Natural killer cell treated with Interleukin-12 subunit alpha and Interleukin-12 subunit beta and Interleukin-15 and Interleukin-18, amount 100 ng/mL, for 72 hours (primary cell): ENCODE measurements around the gene PRR33. TPM values are rescaled to one million over a fixed set of nuclear protein-coding genes. Genes with fewer than 3 reads are reported as not detected.
"Not testable (repeated sequence)": the region's sequence is repeated elsewhere in the genome, so short reads cannot be mapped to it uniquely, and the experiment has no call there.

Source experiments
- ATAC-seq, 2 donors: fragments of 150-1000 bp; cut with Tn5 transposase in 1 of 2; sonication (Bioruptor Pico), chemical (Tn5 transposase) in 1 of 2; 2 replicates each; pipeline ENCODE4 v1.10.0; 2021
- DNase-seq: peaks from one replicate; pipeline ENCODE4 v3.0.0; 2022; ENCODE audit warnings: low spot score
- H3K27ac Mint-ChIP-seq, 2 donors: 1 replicate in 1 of 2; 2 replicates in 1 of 2; pipeline ENCODE4 v1.8.0; 2022; ENCODE audit warnings: mixed read lengths in 2 of 2, mild to moderate bottlenecking in 1 of 2, moderate library complexity in 1 of 2
- H3K27me3 Mint-ChIP-seq, 2 donors: 1 replicate in 1 of 2; 2 replicates in 1 of 2; pipeline ENCODE4 v1.8.0; 2022; ENCODE audit warnings: mixed read lengths in 2 of 2
- H3K36me3 Mint-ChIP-seq: one replicate; pipeline ENCODE4 v1.8.0; 2022; ENCODE audit warnings: mixed read lengths
- H3K4me1 Mint-ChIP-seq, 2 donors: 1 replicate in 1 of 2; 2 replicates in 1 of 2; pipeline ENCODE4 v1.8.0; 2022; ENCODE audit warnings: low read depth in 2 of 2, mixed read lengths in 2 of 2, mild to moderate bottlenecking in 1 of 2
- H3K4me3 Mint-ChIP-seq: one replicate; pipeline ENCODE4 v1.8.0; 2022; ENCODE audit warnings: mixed read lengths
- H3K9me3 Mint-ChIP-seq: 2 replicates; pipeline ENCODE4 v1.8.0; 2022; ENCODE audit warnings: mixed read lengths
- total RNA-seq, 2 donors: library from RNA; stranded (reverse); gene quantifications; one replicate each; pipeline ENCODE4 v1.2.3, GENCODE V29; 2022

Gene PRR33
- total RNA-seq, 2 donors from 2014 or later: not detected

DNA sequence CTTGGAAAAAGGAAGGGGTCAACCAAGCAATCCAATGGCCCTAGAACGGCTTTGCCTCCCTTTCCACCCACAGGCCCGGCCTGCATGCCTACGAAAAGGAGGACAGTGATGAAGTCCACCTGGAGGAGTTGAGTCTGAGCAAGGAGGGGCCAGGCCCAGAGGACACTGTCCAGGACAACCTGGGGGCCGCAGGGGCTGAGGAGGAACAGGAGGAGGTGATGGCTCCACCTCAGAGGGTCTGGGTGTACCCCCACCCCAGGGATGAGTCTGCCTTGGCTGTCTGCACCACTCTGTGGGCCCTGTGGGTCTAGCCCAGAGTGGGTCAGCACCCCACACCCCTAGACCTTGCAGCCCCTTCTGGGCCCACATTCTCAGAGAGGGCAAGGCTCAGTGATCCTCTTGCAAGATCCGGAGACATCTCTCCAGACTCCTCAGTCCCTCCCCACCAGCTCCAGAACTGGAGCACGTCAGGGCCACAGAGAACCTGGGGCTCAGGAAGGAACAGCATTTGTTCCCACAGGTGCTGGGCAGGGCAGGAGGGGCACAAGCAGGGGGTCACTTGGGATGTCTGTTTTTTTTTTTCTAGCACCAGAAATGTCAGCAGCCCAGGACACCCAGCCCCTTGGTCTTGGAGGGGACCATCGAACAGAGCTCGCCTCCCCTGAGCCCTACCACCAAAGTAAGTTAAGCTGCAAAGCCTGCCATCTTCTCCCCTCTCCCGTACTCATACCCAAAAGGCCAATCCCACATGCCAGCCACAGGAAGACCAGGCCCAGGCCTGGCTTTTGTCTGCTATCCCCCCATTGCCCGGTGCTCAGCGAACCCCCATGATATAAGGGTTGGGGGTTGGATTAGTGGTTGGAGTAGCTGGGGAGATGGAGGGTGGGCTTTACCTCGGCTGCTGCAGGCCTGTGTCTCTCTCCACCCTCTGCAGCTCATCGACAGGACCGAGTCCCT is 8.1 kb downstream of the PRR33 start:
- no peaks in the 10 kb centered on the region for H3K9me3 Mint-ChIP-seq
- peaks cover 5 to 7% of the 10 kb centered on the region in 2 donors for H3K4me1 Mint-ChIP-seq
- DNase-seq (no peak), ATAC-seq (no peak)
- H3K27ac Mint-ChIP-seq: no peak overlapping the region
- no peak overlapping the region for H3K4me3 Mint-ChIP-seq
- H3K36me3 Mint-ChIP-seq: no peaks in the 10 kb centered on the region
- no peaks in the 10 kb centered on the region for H3K27me3 Mint-ChIP-seq

DNA sequence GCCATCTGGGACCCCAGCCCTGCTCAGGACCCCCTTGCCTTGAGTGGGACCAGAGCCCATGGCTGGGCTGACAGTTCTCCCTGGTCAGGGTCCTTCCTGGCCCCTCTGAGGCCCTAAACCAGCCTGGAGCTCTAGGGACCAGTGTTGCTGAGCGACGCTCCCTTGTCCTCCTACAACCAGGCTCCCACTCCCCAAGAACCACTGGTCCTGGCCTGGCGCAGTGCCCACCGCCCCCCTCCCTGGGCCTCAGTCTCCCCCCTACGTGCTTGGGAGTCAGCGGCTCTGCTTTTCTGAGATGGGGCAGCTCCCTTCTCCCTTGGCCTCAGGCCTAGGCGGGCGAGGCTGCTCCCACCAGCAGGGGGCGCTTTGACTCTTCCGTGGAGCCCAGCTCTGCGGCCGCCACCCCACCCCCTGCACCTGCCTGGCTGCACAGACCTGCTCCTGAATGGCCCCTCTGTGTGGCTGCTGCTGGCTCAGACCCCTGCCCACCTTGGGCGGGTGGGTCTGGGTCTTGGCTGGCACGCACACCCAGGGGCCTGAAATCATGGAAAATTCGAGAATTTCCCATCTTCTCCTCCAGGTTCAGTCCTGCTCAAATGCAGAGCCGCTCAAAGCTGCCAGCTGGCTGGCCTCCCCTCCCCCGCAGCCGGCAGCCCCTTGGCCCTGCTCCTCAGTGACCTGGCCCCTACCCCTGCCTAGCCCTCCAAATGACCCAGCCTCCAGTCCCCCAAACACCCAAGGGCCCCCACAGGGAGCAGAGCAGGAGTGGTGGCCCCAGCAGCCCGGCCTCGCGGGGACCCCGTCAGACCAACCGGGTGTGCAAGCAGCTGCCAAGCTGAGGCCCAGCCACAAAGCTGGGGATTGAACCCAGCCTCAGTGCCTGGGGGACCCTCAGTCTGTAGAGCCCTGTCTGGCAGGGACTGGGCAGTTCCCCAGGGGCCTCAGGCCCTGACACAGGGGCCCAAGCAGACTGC is 9.1 kb downstream of the PRR33 start:
- ATAC-seq: peak; percentile 84 to 85
- no peak overlapping the region for H3K27ac Mint-ChIP-seq
- peak; percentile 79 for DNase-seq
- no peaks in the 10 kb centered on the region for H3K36me3 Mint-ChIP-seq
- H3K4me3 Mint-ChIP-seq: no peak overlapping the region
- H3K27me3 Mint-ChIP-seq: no peaks in the 10 kb centered on the region
- no peaks in the 10 kb centered on the region for H3K9me3 Mint-ChIP-seq
- peaks cover 0 to 6% of the 10 kb centered on the region in 2 donors for H3K4me1 Mint-ChIP-seq

DNA sequence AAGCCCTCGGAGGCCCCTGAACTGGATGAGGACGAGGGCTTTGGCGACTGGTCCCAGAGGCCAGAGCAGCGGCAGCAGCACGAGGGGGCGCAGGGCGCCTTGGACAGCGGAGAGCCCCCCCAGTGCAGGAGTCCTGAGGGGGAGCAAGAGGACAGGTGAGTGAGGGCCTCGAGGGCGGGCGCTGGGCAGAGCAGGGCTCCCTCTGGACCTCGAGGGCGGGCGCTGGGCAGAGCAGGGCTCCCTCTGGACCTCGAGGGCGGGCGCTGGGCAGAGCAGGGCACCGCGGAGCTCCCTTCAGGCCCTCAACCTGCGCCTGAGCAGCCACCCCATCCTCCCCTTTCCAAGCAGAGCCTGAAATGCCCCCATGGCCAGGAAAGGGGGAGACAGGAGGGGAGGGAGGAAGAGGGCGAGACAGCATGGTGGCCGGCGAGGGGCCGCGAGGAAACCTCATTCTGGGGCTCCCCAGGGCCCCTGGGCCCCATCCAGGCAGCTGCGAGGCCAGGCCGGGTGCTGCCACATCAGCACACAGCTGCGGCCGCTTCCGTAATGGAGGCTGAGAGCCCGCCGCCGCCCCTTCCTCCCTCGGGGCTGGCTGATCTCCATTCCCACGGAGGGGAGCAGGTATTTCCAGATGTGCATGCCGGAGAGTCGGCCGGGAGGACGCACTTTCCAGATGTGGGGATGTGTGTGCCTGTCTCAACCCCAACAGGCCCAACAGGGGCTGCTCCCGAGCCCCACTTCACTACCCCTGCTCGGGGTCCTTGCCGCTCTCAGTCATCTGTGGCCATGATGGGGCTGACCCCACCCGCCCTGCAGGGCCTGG is 10.0 kb downstream of the PRR33 start:
- Mint-ChIP-seq H3K27ac (no peak overlapping the region), H3K4me1 (peaks cover 0 to 8% of the 10 kb centered on the region in 2 donors), H3K4me3 (no peak overlapping the region), H3K9me3 (no peaks in the 10 kb centered on the region), H3K27me3 (no peaks in the 10 kb centered on the region), H3K36me3 (no peaks in the 10 kb centered on the region)
- peak; percentile 53 for DNase-seq
- ATAC-seq: peak; percentile 15 to 30

DNA sequence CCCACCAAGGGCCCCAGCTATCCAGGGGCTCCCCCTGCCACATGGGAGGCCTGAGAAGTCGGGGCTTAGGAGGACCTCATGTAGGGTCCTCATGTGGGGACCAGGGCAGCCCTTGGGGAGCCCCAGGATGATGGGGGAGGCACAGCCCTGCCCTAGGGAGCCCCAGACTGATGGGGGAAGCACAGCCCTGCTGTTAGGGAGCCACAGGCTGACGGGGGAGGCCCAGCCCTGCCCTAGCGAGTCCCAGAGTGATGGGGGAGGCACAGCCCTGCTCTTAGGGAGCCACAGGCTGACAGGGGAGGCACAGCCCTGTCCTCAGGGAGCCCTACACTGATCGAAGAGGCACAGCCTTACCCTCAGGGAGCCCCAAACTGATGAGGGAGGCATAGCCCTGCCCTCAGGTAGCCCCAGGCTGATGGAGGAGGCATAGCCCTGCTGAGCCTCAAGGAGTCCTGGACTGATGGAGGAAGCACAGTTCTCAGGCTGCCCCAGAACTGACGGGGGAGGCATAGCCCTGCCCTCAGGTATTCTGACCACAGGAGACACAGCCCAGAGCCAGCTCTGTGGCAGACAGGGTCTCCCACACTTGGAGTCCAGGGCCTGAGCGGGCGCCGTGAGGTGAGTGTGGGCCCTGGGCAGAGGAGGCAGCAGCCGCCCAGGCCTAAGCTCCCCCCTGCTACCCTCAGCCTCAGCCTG is 10.8 kb downstream of the PRR33 start:
- H3K9me3 Mint-ChIP-seq: no peaks in the 10 kb centered on the region
- peak; percentile 53 for DNase-seq
- H3K36me3 Mint-ChIP-seq: no peaks in the 10 kb centered on the region
- no peak for ATAC-seq
- H3K4me1 Mint-ChIP-seq: peaks cover 0 to 11% of the 10 kb centered on the region in 2 donors
- H3K27ac Mint-ChIP-seq: no peak overlapping the region
- H3K27me3 Mint-ChIP-seq: no peaks in the 10 kb centered on the region
- no peak overlapping the region for H3K4me3 Mint-ChIP-seq

DNA sequence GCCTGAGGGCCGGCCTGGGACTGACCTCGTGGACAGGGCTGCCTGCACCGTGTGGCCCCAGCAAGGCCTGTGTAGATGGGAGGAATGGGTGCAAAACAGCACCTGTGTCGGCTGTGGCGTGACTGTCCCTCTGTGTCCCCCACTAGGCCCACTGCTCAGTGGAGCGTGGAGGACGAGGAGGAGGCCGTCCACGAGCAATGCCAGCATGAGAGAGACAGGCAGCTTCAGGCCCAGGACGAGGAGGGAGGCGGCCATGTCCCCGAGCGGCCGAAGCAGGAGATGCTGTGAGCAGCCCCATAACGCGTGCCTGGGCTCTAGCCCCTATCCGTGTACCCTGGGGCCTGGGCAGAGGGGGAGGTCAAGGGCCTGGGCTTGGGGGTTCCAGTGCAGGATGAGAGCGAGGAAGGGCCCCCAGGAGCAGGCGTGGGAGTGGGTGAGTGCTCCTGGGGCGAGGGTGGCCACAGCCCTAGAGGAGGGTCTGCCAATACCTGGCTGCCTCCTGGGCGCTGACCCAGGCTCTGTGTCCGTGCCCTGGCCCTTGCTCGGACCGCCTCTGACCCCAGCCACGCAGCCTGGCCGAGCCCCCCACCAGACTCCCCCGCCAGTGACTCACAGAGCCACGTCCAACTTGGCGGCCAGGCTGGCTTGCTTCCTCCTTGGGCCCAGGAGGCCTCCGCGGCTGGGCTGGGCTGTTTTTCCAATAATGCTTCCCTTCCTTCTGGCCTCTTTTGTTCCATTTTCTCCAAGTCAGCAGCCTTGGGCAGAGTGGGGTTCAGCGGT is 11.6 kb downstream of the PRR33 start:
- Mint-ChIP-seq H3K27ac (no peak overlapping the region), H3K4me3 (no peak overlapping the region), H3K27me3 (no peaks in the 10 kb centered on the region), H3K4me1 (peaks cover 0 to 14% of the 10 kb centered on the region in 2 donors), H3K9me3 (no peaks in the 10 kb centered on the region), H3K36me3 (no peaks in the 10 kb centered on the region)
- no peak for ATAC-seq
- peak; percentile 56 for DNase-seq

DNA sequence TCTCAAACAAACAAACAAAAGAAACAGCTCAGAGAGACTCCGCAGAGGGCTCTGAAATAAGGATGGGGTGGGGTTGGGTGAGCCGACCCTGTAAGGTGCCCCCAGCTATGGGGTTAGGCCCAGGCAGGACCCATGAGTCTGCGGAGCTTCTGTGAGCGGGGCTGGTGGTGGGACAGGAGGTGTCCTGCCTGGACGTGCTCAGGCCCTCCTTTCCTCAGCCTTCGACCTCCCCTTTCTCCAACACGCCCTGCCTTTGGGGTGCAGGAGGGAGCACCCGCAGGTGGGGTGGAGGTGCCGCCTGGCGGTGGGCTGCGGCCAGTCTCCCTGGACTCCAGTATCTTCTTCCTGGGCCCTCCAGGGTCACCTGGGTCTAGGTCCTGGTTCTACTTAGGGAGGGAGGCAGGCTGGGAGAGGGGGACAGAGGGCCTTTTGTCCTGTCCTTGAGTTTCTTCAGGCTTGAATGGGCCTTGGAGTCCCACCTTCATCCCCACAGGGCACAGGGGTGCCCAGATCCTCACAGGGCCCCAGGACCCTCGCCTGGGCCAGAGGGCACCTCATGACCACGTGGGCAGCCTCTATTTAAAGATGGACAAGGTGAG is 12.3 kb downstream of the PRR33 start:
- Mint-ChIP-seq H3K9me3 (no peaks in the 10 kb centered on the region), H3K4me1 (peaks cover 0 to 14% of the 10 kb centered on the region in 2 donors), H3K36me3 (no peaks in the 10 kb centered on the region), H3K4me3 (no peak overlapping the region), H3K27me3 (no peaks in the 10 kb centered on the region), H3K27ac (no peak overlapping the region)
- peak; percentile 59 for DNase-seq
- ATAC-seq: no peak

DNA sequence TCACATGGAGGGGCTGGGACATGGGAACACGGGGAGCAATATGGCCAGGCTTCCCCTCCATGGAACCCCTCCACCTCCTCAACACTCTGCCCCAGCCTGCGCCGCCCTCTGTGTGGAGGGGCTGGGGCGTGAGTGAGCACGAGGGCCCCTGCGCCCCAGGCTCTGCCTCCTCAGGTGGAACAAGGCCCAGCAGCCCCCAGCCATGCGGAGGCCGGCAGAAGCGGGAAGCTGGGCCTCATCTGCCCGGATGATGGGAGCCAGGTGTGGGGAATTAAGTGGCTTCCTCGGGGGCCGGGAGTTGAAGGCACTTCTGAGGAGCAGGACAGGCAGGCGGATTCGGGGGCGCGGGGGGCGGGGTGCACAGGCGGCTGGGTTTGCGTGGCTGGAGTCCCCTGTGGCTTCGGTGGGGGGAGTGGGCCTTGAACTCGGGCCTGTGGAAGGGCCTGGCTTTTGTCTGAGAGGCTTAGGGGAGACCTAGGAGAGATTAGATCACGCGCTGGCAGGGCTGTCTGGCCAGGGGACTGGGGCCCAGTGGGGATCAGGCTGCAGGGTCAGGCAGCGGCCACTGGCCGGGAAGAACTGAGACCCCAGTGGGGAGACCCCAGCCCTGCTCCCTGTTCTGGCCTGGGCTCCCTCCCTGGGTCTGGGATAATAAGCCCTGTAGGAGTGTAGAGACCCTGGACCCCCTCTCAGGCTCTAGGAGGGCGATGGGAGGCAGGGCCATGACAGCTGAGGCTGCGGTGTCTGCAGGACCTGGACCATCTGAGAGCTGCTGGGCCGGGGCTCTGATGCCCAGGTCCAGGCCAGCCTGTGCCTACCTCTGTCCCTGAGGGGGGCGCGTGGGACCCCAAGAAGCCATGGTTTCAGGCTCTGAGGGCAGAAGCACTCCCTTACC is 13.3 kb downstream of the PRR33 start:
- Mint-ChIP-seq H3K9me3 (no peaks in the 10 kb centered on the region), H3K27ac (no peak overlapping the region), H3K4me3 (no peak overlapping the region), H3K27me3 (no peaks in the 10 kb centered on the region), H3K36me3 (no peaks in the 10 kb centered on the region), H3K4me1 (peaks cover 0 to 17% of the 10 kb centered on the region in 2 donors)
- ATAC-seq (no peak), DNase-seq (peak; percentile 56)

DNA sequence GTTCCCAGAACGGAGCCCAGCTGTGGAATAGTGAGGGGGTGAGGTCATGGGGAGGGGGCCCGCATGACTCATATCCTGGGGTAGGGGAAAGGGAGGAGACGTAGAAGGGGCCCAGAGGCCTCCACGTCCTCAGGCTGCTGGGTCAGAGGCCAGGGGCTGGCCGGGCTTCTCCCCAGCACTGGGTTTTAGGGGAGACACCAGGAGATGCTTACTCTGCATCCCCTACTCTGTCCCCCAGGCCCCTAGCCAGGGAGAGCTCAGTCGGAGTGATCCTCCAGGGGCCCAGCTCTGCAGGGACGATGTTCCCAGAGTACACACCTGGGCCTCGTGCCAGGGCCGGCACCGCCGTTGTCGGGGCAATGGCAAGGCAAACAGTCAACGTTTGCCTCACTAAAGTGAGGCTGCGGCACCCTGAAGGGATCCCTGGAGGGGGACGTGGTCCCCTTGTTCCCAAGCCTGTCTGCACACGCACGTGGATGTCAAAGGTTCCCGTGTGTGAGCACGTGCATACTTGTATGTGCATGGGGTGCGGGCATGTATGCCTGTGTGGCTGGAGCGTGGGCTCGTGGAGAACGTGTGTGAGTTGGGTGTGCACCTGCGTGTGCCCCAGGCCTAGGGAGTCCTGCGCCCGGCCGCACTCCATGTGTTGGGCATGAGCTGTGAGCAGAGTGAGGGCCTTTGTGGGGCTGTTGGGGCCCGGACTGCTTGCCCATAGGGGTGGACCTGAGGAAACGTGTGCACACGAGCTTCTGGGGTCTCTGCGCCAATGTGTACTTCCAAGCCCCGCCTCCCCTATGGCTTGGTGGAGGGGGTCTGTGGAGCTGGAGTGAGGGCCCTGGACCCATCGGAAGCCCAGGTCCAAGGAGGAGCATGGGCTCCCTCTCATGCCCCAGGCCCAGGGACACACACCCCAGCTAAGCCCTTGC is 14.2 kb downstream of the PRR33 start:
- no peak overlapping the region for H3K4me3 Mint-ChIP-seq
- peak; percentile 54 for DNase-seq
- H3K36me3 Mint-ChIP-seq: no peaks in the 10 kb centered on the region
- H3K27ac Mint-ChIP-seq: no peak overlapping the region
- no peaks in the 10 kb centered on the region for H3K9me3 Mint-ChIP-seq
- ATAC-seq: no peak
- H3K27me3 Mint-ChIP-seq: no peaks in the 10 kb centered on the region
- peaks cover 0 to 25% of the 10 kb centered on the region in 2 donors for H3K4me1 Mint-ChIP-seq

DNA sequence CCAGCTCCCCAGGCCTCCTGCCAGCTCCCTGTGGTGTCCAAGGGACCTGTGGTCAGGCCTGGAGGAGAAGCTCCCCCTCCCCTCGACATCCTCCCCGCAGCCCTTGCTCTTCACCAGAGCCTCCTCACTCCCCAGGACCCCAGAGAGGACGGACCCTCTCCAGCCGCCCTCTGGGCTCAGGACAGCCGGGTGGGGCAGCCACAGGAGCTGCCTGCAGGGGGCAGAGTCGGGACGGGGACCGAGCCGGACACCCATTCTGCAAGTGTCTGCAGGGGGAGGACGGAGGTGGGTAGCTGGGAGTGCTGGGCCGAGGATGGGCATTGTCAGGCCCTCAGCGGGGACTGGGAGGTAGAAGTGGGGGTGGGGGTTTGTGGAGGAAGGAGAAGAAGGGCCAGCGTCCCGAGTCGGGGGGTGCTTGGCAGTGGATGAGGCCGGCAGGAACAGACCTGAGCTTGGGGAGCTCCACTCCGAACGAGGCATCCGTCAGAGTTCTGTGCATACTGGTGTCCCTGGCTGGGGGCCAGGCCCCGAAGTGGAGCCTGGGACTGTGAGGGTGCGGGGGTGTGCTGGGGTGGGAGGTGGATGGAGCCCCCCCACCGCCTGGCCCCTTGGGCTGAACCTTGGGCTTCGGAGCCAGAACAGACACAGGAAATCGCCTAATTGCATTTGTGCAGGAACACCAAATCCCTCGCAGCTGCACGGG is 15.2 kb downstream of the PRR33 start:
- H3K36me3 Mint-ChIP-seq: no peaks in the 10 kb centered on the region
- no peaks in the 10 kb centered on the region for H3K9me3 Mint-ChIP-seq
- peaks cover 0 to 29% of the 10 kb centered on the region in 2 donors for H3K4me1 Mint-ChIP-seq
- H3K27ac Mint-ChIP-seq: no peak overlapping the region
- DNase-seq (peak; percentile 47), ATAC-seq (no peak)
- H3K4me3 Mint-ChIP-seq: no peak overlapping the region
- no peaks in the 10 kb centered on the region for H3K27me3 Mint-ChIP-seq

DNA sequence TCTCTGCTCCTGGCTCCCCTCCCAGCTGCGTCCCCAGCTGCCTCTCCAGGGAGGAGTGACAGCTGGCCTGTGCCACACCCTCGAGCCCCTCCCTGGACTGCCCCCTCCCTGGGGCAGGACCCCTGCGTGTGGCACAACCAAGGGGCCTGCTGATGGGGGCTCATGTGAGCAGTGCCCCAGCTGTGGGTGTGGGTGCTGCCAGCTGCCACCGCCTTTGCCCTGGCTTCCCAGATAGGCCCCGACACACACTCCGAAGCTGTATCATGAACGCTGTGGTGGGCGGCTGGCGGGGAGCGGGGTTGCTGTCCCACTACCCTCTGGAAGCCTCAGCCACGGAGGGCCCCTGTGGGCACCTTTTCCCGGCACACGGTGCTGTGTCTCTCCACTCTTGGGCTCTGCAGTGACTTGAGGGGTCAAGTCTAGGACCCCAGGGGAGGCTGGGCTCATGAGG is 15.8 kb downstream of the PRR33 start:
- peak; percentile 55 for DNase-seq
- peaks cover 4 to 33% of the 10 kb centered on the region in 2 donors for H3K4me1 Mint-ChIP-seq
- not testable (repeated sequence) for H3K9me3 Mint-ChIP-seq, H3K27ac Mint-ChIP-seq, H3K36me3 Mint-ChIP-seq, H3K4me3 Mint-ChIP-seq, ATAC-seq, H3K27me3 Mint-ChIP-seq
